Measurements from ENCODE around the gene PNRC1.

DNA sequence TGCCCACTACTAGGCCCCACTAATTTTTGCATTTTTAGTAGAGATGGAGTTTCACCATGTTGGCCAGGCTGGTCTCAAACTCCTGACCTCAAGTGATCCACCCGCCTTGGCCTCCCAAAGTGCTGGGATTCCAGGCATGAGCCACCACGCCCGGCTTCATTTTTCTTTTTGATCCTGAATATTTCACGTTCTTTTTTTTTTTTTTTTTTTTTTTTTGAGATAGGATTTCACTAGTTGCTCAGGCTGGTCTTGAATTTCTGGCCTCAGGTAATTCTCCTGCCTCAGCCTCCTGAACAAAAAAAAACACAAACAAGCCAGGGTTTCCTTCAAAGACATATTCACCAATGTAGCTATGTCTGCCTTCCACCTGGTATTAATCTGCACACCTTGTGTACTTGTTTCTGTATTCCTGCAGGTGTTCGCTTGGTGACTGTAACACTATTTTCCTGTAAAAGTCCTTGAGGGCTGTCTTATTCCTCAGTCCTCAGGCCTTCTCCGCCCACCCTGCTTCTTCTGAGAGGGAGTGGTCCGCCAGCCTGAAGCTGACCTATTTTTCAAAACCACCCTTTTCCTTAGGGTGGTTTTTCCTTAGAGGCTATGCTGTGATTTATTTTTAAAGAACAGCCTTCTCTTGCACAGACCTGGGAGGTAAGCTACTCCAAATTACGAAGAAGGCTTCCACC, 36.1 kb upstream of the PNRC1 start:
- TF ChIP-seq, protein P1, sequence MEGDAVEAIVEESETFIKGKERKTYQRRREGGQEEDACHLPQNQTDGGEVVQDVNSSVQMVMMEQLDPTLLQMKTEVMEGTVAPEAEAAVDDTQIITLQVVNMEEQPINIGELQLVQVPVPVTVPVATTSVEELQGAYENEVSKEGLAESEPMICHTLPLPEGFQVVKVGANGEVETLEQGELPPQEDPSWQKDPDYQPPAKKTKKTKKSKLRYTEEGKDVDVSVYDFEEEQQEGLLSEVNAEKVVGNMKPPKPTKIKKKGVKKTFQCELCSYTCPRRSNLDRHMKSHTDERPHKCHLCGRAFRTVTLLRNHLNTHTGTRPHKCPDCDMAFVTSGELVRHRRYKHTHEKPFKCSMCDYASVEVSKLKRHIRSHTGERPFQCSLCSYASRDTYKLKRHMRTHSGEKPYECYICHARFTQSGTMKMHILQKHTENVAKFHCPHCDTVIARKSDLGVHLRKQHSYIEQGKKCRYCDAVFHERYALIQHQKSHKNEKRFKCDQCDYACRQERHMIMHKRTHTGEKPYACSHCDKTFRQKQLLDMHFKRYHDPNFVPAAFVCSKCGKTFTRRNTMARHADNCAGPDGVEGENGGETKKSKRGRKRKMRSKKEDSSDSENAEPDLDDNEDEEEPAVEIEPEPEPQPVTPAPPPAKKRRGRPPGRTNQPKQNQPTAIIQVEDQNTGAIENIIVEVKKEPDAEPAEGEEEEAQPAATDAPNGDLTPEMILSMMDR (IDR thresholded peaks at IDR 0.05) = no peak
- TF ChIP-seq EZH2 (IDR thresholded peaks at IDR 0.05; ENCODE audit: borderline replicate concordance, insufficient read depth, low read depth, low read length, poor library complexity, severe bottlenecking) = no peak
